Loucy (cell line): ENCODE results near the gene ZBTB21.

Experiments
- H2AFZ ChIP-seq: fragments of 200-600 bp; sonication (generic); 2 replicates; pipeline ENCODE4 v1.6.0; 2016; ENCODE audit warnings: antibody characterized with exemption, mild to moderate bottlenecking, low read length, moderate library complexity
- H3F3A ChIP-seq: fragments of 200-600 bp; 2 replicates; pipeline ENCODE4 v1.6.0; 2016; ENCODE audit warnings: antibody characterized with exemption, low read depth, mild to moderate bottlenecking
- H3K27me3 ChIP-seq: fragments of 200-600 bp; sonication (generic); 2 replicates; pipeline ENCODE4 v1.6.1; 2014; ENCODE audit warnings: low read length, mild to moderate bottlenecking; ENCODE audit not compliant: insufficient read depth, poor library complexity, severe bottlenecking
- H3K36me3 ChIP-seq: fragments of 200-600 bp; sonication (generic); 2 replicates; pipeline ENCODE4 v1.6.1; 2016; ENCODE audit warnings: low read length; ENCODE audit not compliant: insufficient read depth
- H3K4me1 ChIP-seq: fragments of 200-600 bp; sonication (generic); 2 replicates; pipeline ENCODE4 v1.5.1; 2014; ENCODE audit warnings: low read length, mild to moderate bottlenecking; ENCODE audit not compliant: insufficient read depth, poor library complexity, severe bottlenecking
- H3K4me2 ChIP-seq: fragments of 200-600 bp; sonication (generic); 2 replicates; pipeline ENCODE4 v1.6.0; 2014; ENCODE audit warnings: antibody characterized with exemption, low read length, low read depth, mild to moderate bottlenecking; ENCODE audit not compliant: poor library complexity, severe bottlenecking
- H3K4me3 ChIP-seq: fragments of 200-600 bp; sonication (generic); 2 replicates; pipeline ENCODE4 v1.5.1; 2014; ENCODE audit warnings: low read length, mild to moderate bottlenecking, mixed read lengths; ENCODE audit not compliant: poor library complexity, severe bottlenecking
- H3K79me2 ChIP-seq: fragments of 200-600 bp; sonication (generic); 2 replicates; pipeline ENCODE4 v1.6.1; 2014; ENCODE audit warnings: low read length; ENCODE audit not compliant: insufficient read depth
- H3K9ac ChIP-seq: fragments of 200-600 bp; sonication (generic); 2 replicates; pipeline ENCODE4 v1.6.0; 2014; ENCODE audit warnings: mild to moderate bottlenecking, low read depth, low read length, moderate library complexity; ENCODE audit not compliant: poor library complexity, severe bottlenecking
- H3K9me2 ChIP-seq: fragments of 200-600 bp; sonication (generic); replicated peaks from 2 replicates; pipeline ENCODE4 v1.6.1; 2016; ENCODE audit warnings: low read depth, low read length, mixed read lengths
- H3K9me3 ChIP-seq: fragments of 200-600 bp; sonication (generic); 2 replicates; pipeline ENCODE4 v1.6.1; 2014; ENCODE audit warnings: mild to moderate bottlenecking, antibody characterized with exemption, low read length, low read depth; ENCODE audit not compliant: insufficient read depth
- H4K20me1 ChIP-seq: fragments of 200-600 bp; sonication (generic); 2 replicates; pipeline ENCODE4 v1.6.0; 2014; ENCODE audit warnings: antibody characterized with exemption, low read length, mild to moderate bottlenecking; ENCODE audit not compliant: insufficient read depth, poor library complexity, severe bottlenecking
- EZH2phosphoT487 ChIP-seq: fragments of 200-600 bp; IDR thresholded peaks from 2 replicates; pipeline ENCODE4 v1.6.1; 2018; ENCODE audit warnings: antibody characterized with exemption, mild to moderate bottlenecking, moderate library complexity, borderline replicate concordance
- TF ChIP-seq, protein P1 (sequence below): fragments of 200-600 bp; sonication (generic); conservative IDR thresholded peaks from 2 replicates; pipeline ENCODE4 v1.5.1; 2014; ENCODE audit warnings: mild to moderate bottlenecking, antibody characterized with exemption, low read length

ZBTB21 gene

DNA sequence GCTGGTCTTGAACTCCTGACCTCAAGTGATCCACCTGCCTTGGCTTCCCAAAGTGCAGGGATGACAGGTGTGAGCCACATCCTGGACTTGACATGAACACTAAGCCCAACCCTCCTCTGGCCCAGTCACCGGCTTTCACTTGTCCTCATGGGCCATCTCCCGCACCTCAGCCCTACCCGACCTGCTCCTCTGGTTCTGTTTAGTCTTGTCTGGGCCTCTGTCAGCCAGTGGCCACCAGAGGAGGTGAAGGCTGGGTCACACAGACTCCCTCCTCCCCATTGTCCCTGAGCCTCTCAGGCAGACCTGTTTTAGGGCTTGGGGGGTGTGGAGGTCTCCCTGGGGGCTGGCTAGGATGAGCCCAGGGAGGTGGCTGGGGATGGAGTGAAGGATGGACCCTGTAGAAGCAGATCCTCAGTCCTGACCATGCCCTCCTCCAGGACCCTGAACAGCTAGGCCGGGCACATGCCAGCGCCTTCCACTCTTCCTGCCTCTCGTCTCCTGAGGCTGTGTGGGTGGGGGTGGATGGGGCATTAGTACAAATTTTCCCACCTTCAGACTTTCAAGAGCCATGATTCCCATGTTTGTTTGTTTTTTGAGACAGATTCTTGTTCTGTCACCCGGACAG lies 34.8 kb upstream of the ZBTB21 start:
- H3K9ac ChIP-seq: no peak overlapping the region
- H3K79me2 ChIP-seq: no peaks in the 10 kb centered on the region
- H3K9me2 ChIP-seq: no peaks in the 10 kb centered on the region
- peaks cover 29% of the 10 kb centered on the region for H3K4me1 ChIP-seq
- no peaks in the 10 kb centered on the region for H3K9me3 ChIP-seq
- no peaks in the 10 kb centered on the region for H3K36me3 ChIP-seq
- no peak overlapping the region for H3K4me3 ChIP-seq
- no peak overlapping the region for H3K4me2 ChIP-seq
- no peak for TF ChIP-seq EZH2phosphoT487
- TF ChIP-seq, protein P1, sequence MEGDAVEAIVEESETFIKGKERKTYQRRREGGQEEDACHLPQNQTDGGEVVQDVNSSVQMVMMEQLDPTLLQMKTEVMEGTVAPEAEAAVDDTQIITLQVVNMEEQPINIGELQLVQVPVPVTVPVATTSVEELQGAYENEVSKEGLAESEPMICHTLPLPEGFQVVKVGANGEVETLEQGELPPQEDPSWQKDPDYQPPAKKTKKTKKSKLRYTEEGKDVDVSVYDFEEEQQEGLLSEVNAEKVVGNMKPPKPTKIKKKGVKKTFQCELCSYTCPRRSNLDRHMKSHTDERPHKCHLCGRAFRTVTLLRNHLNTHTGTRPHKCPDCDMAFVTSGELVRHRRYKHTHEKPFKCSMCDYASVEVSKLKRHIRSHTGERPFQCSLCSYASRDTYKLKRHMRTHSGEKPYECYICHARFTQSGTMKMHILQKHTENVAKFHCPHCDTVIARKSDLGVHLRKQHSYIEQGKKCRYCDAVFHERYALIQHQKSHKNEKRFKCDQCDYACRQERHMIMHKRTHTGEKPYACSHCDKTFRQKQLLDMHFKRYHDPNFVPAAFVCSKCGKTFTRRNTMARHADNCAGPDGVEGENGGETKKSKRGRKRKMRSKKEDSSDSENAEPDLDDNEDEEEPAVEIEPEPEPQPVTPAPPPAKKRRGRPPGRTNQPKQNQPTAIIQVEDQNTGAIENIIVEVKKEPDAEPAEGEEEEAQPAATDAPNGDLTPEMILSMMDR: no peak
- H2AFZ ChIP-seq: no peak overlapping the region
- no peaks in the 10 kb centered on the region for H4K20me1 ChIP-seq
- no peaks in the 10 kb centered on the region for H3K27me3 ChIP-seq
- H3F3A ChIP-seq: no peaks in the 10 kb centered on the region

DNA sequence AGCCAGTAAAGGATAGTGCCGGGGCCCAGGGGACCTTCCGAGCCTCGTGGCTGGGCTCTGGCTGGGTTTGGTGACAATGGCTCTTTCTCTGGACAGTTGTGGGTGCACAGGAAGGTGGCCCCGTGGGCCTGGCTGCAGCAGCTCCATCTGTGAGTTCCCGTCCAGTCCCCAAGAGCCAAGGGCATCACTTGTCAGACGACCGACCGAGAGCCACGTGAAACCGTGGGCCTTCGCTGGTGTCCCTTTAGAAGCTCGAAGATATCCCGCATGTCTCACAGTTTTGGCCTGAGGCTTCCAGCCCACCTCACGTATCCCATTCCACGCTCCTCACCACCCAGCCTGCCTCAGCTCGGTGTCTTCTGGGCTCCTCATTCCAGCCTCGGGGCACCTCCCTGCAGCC lies 33.8 kb upstream of the ZBTB21 start:
- Histone ChIP-seq H3K27me3 (no peaks in the 10 kb centered on the region), H3K79me2 (no peaks in the 10 kb centered on the region), H4K20me1 (no peaks in the 10 kb centered on the region), H3K9me3 (no peaks in the 10 kb centered on the region), H3K9me2 (no peaks in the 10 kb centered on the region), H3K9ac (no peak overlapping the region), H3K4me1 (peaks cover 28% of the 10 kb centered on the region), H3F3A (no peaks in the 10 kb centered on the region), H3K36me3 (no peaks in the 10 kb centered on the region), H3K4me2 (no peak overlapping the region), H2AFZ (no peak overlapping the region), H3K4me3 (no peak overlapping the region)
- TF ChIP-seq, protein P1: no peak

DNA sequence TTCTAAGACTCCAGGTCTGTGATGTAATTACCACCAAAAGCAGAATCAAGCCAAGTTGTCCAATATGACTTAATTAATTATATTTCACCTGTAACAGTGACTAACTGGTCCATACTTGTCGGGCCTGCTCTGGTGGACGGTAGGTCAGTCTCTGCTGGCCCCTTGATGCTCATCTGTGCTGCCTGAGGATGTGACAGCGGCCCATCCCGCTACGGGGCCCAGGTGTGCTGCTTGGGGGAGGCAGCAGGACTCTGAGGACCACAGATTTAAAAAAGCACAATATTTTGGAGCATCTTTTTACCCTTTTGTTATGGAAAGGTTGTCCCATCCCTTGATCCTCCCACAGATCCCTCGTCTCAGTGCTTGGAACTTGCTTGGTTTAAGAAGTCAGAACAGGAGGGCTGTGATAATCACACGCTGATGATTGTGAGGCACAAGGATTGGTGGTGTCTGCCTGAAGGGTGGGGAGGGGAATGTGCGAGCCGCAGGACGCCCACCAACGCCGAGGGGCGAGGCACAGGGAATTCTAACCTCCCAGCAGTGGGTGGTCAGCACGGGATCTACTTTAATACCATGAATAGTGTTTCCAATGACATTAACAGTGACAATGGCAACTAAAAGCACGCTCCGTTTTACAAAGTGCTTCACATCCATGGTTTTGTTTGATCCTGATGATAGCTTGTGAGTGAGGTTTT lies 33.2 kb upstream of the ZBTB21 start:
- H3K9ac ChIP-seq: no peak overlapping the region
- H3K4me3 ChIP-seq: no peak overlapping the region
- no peak overlapping the region for H2AFZ ChIP-seq
- H3K27me3 ChIP-seq: no peaks in the 10 kb centered on the region
- peaks cover 27% of the 10 kb centered on the region for H3K4me1 ChIP-seq
- H4K20me1 ChIP-seq: no peaks in the 10 kb centered on the region
- H3F3A ChIP-seq: no peaks in the 10 kb centered on the region
- no peak overlapping the region for H3K4me2 ChIP-seq
- no peaks in the 10 kb centered on the region for H3K36me3 ChIP-seq
- no peaks in the 10 kb centered on the region for H3K9me2 ChIP-seq
- H3K79me2 ChIP-seq: no peaks in the 10 kb centered on the region
- TF ChIP-seq, protein P1: no peak
- no peak for TF ChIP-seq EZH2phosphoT487
- H3K9me3 ChIP-seq: no peaks in the 10 kb centered on the region
